OCI-LY7 (cell line): Measurements from ENCODE around the gene RAD51. TPM values are rescaled to one million over a fixed set of nuclear protein-coding genes. Genes with fewer than 3 reads are reported as not detected.

ENCODE experiments used
- BruUV-seq: library from RNA; stranded (reverse); fragments of 400-500 nt; replicated peaks from 2 replicates; lab custom pipeline; 2021; lab: Mats Ljungman, UMichigan
- CTCF ChIA-PET: fragments of 300-600 bp; sonication (Branson Sonifier 250); formaldehyde crosslinking; loops from one replicate; lab custom pipeline; 2022; ENCODE audit warnings: antibody characterized with exemption; ENCODE audit not compliant: unreplicated experiment; lab: Charles Lee
- POLR2A ChIA-PET: fragments of 300-600 bp; sonication (Branson Sonifier 250); formaldehyde crosslinking; loops from one replicate; lab custom pipeline; 2022; ENCODE audit warnings: antibody characterized with exemption; lab: Charles Lee
- DNase-seq: peaks from one replicate; pipeline ENCODE4 v3.0.0-alpha.2; 2015; ENCODE audit warnings: low spot score
- H2AFZ ChIP-seq: fragments of 200-600 bp; sonication (generic), shearing (Covaris generic); 2 replicates; pipeline ENCODE4 v1.6.1; 2014; ENCODE audit warnings: mild to moderate bottlenecking, antibody characterized with exemption, low read length, moderate library complexity
- H3K27ac ChIP-seq: fragments of 200-600 bp; sonication (generic); 2 replicates; pipeline ENCODE4 v1.5.1; 2014; ENCODE audit warnings: mixed run types, low read depth, mild to moderate bottlenecking, moderate library complexity, low read length, inconsistent platforms; ENCODE audit not compliant: poor library complexity, severe bottlenecking
- H3K36me3 ChIP-seq: fragments of 200-600 bp; sonication (generic); 2 replicates; pipeline ENCODE4 v1.6.1; 2014; ENCODE audit warnings: mild to moderate bottlenecking, antibody characterized with exemption, low read length, moderate library complexity, mixed read lengths; ENCODE audit not compliant: insufficient read depth
- H3K4me1 ChIP-seq: fragments of 200-600 bp; sonication (generic); 2 replicates; pipeline ENCODE4 v1.5.1; 2014; ENCODE audit warnings: mild to moderate bottlenecking, low read length; ENCODE audit not compliant: insufficient read depth, poor library complexity, severe bottlenecking
- H3K4me2 ChIP-seq: fragments of 200-600 bp; sonication (generic); 2 replicates; pipeline ENCODE4 v1.6.1; 2014; ENCODE audit warnings: mild to moderate bottlenecking, low read length
- H3K4me3 ChIP-seq: fragments of 200-600 bp; sonication (generic); 2 replicates; pipeline ENCODE4 v1.5.1; 2014; ENCODE audit warnings: mild to moderate bottlenecking, low read depth, low read length; ENCODE audit not compliant: poor library complexity, severe bottlenecking
- H3K79me2 ChIP-seq: fragments of 200-600 bp; sonication (generic); 2 replicates; pipeline ENCODE4 v1.6.1; 2016; ENCODE audit warnings: low read depth, mild to moderate bottlenecking, low read length, moderate library complexity, mixed read lengths; ENCODE audit not compliant: insufficient read depth
- H3K9me2 ChIP-seq: fragments of 200-600 bp; sonication (generic); 2 replicates; pipeline ENCODE4 v1.6.1; 2016; ENCODE audit warnings: mild to moderate bottlenecking, low read length, mixed read lengths; ENCODE audit not compliant: insufficient read depth
- H3K9me3 ChIP-seq: fragments of 200-600 bp; sonication (generic); 2 replicates; pipeline ENCODE4 v1.6.1; 2014; ENCODE audit warnings: mild to moderate bottlenecking, mixed run types, low read length, mixed read lengths
- H4K20me1 ChIP-seq: fragments of 200-600 bp; sonication (generic); 2 replicates; pipeline ENCODE4 v1.6.1; 2014; ENCODE audit warnings: mild to moderate bottlenecking, antibody characterized with exemption, low read length, moderate library complexity, mixed read lengths; ENCODE audit not compliant: insufficient read depth
- EZH2phosphoT487 ChIP-seq: fragments of 200-600 bp; sonication (generic); IDR thresholded peaks from 2 replicates; pipeline ENCODE4 v1.6.1; 2018; ENCODE audit warnings: low read depth, borderline replicate concordance, mild to moderate bottlenecking, mixed run types, antibody characterized with exemption, low read length, moderate library complexity, mixed read lengths
- intact Hi-C: fragments of 100-400 bp; cut with micrococcal nuclease; formaldehyde crosslinking; loops from one replicate; pipeline ENCODE4 v1.10.0; 2022; ENCODE audit not compliant: unreplicated experiment
- total RNA-seq, 2 experiments: library from RNA; depleted of rRNA in 1 of 2; stranded (reverse); fragments of >200 nt in 1 of 2; shearing (Covaris generic) in 1 of 2; gene quantifications; 2 replicates each; pipeline ENCODE4 v1.2.3, GENCODE V29; 2014 to 2022
- TF ChIP-seq, protein P1 (sequence below): fragments of 200-600 bp; sonication (generic); conservative IDR thresholded peaks from 2 replicates; pipeline ENCODE4 v1.5.1; 2014; ENCODE audit warnings: mild to moderate bottlenecking, antibody characterized with exemption, low read length, moderate library complexity, mixed read lengths

Gene RAD51
- total RNA-seq, 2 experiments from 2014 or later, result 45.8 to 86.8 TPM

DNA sequence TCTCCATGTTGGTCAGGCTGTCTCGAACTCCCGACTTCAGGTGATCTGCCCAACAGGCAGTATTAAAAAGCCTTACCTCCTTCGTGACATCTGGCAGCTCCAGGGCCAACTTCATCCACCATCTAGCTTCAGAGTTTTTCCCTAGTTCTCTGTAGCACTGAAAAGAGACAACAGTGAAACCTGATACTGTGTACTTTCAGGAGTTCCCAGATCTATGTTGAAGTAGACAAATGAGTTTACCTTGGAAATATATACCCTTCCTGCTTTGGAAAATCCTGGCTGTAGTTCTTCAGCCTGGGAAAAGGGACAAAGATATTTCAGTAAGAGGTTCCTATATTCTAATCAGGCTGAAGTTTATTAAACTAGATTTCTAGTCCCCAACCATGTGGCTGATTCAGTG, 42.1 kb downstream of the RAD51 start:
- H3K4me2 ChIP-seq, result no peak overlapping the region
- BruUV-seq, result no TSS peak
- ChIA-PET POLR2A (interaction anchor here (0.7 kb wide), 2 partner anchors 134 to 273 kb away, joined by 3 read pairs; no protein-coding TSS in a partner anchor), CTCF (no interaction called here)
- H3K9me3 ChIP-seq, result no peaks in the 10 kb centered on the region
- no peak overlapping the region for H3K4me3 ChIP-seq
- H3K36me3 ChIP-seq, result peaks cover 100% of the 10 kb centered on the region
- intact Hi-C loops, result no loop called here
- H3K4me1 ChIP-seq, result no peaks in the 10 kb centered on the region
- no peak overlapping the region for H3K27ac ChIP-seq
- no peaks in the 10 kb centered on the region for H3K79me2 ChIP-seq
- TF ChIP-seq, protein P1, sequence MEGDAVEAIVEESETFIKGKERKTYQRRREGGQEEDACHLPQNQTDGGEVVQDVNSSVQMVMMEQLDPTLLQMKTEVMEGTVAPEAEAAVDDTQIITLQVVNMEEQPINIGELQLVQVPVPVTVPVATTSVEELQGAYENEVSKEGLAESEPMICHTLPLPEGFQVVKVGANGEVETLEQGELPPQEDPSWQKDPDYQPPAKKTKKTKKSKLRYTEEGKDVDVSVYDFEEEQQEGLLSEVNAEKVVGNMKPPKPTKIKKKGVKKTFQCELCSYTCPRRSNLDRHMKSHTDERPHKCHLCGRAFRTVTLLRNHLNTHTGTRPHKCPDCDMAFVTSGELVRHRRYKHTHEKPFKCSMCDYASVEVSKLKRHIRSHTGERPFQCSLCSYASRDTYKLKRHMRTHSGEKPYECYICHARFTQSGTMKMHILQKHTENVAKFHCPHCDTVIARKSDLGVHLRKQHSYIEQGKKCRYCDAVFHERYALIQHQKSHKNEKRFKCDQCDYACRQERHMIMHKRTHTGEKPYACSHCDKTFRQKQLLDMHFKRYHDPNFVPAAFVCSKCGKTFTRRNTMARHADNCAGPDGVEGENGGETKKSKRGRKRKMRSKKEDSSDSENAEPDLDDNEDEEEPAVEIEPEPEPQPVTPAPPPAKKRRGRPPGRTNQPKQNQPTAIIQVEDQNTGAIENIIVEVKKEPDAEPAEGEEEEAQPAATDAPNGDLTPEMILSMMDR, result no peak
- TF ChIP-seq EZH2phosphoT487, result no peak
- H4K20me1 ChIP-seq, result no peaks in the 10 kb centered on the region
- no peaks in the 10 kb centered on the region for H3K9me2 ChIP-seq
- DNase-seq, result no peak
- no peak overlapping the region for H2AFZ ChIP-seq

DNA sequence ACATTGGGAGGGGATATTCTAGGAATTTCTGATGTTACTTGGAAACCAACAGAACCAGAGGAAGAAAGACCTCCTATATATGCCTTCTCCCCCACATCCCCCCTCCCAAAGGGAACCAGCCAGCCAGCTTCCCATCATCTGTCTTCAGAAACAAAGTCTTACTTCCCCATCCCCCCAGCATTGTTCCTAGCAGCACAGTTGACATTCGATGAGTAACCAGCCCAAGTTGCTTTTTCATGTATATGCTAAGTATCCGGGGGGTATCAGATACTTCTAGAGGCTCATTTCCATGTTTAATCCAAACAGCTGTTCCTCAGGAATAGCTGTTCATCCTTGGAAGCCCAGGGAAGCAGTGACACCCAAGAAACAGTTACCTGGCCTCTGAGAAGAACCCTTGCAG, 44.1 kb downstream of the RAD51 start:
- Histone ChIP-seq H3K36me3 (peaks cover 98% of the 10 kb centered on the region), H2AFZ (no peak overlapping the region), H3K79me2 (no peaks in the 10 kb centered on the region), H3K27ac (no peak overlapping the region), H3K9me3 (no peaks in the 10 kb centered on the region), H3K9me2 (no peaks in the 10 kb centered on the region), H4K20me1 (peaks cover 6% of the 10 kb centered on the region; the same call in 1 of the 2 replicates), H3K4me2 (no peak overlapping the region), H3K4me3 (no peak overlapping the region), H3K4me1 (no peaks in the 10 kb centered on the region)
- no peak for DNase-seq
- BruUV-seq, result no TSS peak
- ChIA-PET CTCF (interaction anchor here (1.2 kb wide), 1 partner anchor 43 kb away, joined by 3 read pairs; no protein-coding TSS in a partner anchor), POLR2A (interaction anchor here (0.9 to 1.2 kb wide), 5 partner anchors 10 to 67 kb away, joined by 3 to 7 read pairs (median 4); no protein-coding TSS in a partner anchor)
- TF ChIP-seq, protein P1, result no peak
- no peak for TF ChIP-seq EZH2phosphoT487
- intact Hi-C loops, result no loop called here

DNA sequence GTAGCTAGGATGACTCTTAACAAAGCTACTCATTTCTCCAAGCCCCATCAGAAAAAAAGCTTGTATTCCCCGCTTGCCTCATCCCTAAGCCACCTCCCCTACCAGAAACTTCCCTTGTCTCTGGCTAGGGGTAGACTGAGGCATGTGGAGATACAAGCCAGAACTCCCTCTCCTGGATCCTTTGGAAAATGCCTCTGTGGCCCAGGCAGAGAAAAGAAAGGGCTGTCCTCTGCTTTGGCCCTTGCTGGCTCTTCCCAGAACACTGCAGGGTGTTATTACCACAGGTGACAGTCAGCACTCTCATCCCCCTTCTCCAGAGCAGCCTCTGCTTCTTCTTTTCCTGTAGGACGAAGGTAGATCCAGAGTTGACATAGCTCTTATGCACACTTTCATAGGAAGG, 44.9 kb downstream of the RAD51 start:
- ChIA-PET CTCF (no interaction called here), POLR2A (interaction anchor here (0.9 to 1.2 kb wide), 3 partner anchors 14 to 68 kb away, joined by 3 to 4 read pairs (median 4); no protein-coding TSS in a partner anchor)
- H3K9me2 ChIP-seq, result no peaks in the 10 kb centered on the region
- peaks cover 6% of the 10 kb centered on the region; the same call in 1 of the 2 replicates for H4K20me1 ChIP-seq
- no peak for TF ChIP-seq EZH2phosphoT487
- TF ChIP-seq, protein P1, result no peak
- intact Hi-C loops, result loop anchor here (5.0 kb wide), 1 partner anchor 63 kb away; no protein-coding TSS in a partner anchor
- BruUV-seq, result no TSS peak
- no peak for DNase-seq
- no peak overlapping the region for H3K4me2 ChIP-seq
- no peak overlapping the region for H3K27ac ChIP-seq
- no peaks in the 10 kb centered on the region for H3K4me1 ChIP-seq
- H2AFZ ChIP-seq, result no peak overlapping the region
- H3K79me2 ChIP-seq, result no peaks in the 10 kb centered on the region
- H3K36me3 ChIP-seq, result peaks cover 97% of the 10 kb centered on the region
- H3K9me3 ChIP-seq, result no peaks in the 10 kb centered on the region
- no peak overlapping the region for H3K4me3 ChIP-seq
